ENCODE data around the gene TFF3. TPM values are rescaled to one million over a fixed set of nuclear protein-coding genes. Genes with fewer than 3 reads are reported as not detected.
A peak's percentile ranks its signal among the peaks of the same experiment; 100 is the strongest.

Gene TFF3
- total RNA-seq, 4 donors from 2014 or later = 0.64 to 4.7 (median 0.89) TPM

- ATAC-seq (no peak), DNase-seq (no peak)
- in situ Hi-C loops (cut with MboI; ENCODE audit: low sequenced_read_pairs in 4 of 4) (no loop called here), intact Hi-C loops (cut with DNase I; ENCODE audit: low total_unique reads) (no loop called here)
- no peaks in the 10 kb centered on the region for H3K27me3 ChIP-seq
- H3K4me1 ChIP-seq = peaks cover 30 to 34% of the 10 kb centered on the region in 2 donors
- no peaks in the 10 kb centered on the region for H3K9me3 ChIP-seq
- H3K36me3 ChIP-seq = no peaks in the 10 kb centered on the region
- no peak for TF ChIP-seq CTCF (IDR thresholded peaks at IDR 0.05 in 4 of 5, conservative IDR thresholded peaks at IDR 0.05 in 1 of 5)
- no peak for TF ChIP-seq POLR2A (IDR thresholded peaks at IDR 0.05)
- H3K4me3 ChIP-seq = no peak overlapping the region
- peak overlapping the region in 3 of 4 donors; percentile 68 to 76 (median 69) for H3K27ac ChIP-seq
Measured at GRCh38 chr21:42261829-42262200, 53.4 kb downstream of the TFF3 start.

Other genes with a start within 250 kb of the TFF3 start
- under 1 TPM in 1 of 4 donors, not detected in 3; 0.13 TPM for gene UMODL1, start 244.1 kb downstream of the TFF3 start, total RNA-seq
- gene ABCG1, start 96.3 kb downstream of the TFF3 start, total RNA-seq = 10 to 100 TPM in 2 of 4 donors, 1 to 10 TPM in 2; 3.4 to 43.3 (median 10.3) TPM
- not detected for gene TFF2, start 35.6 kb upstream of the TFF3 start, total RNA-seq
- gene TFF1, start 51.1 kb upstream of the TFF3 start, total RNA-seq = not detected
- not detected for gene TMPRSS3, start 80.6 kb upstream of the TFF3 start, total RNA-seq
- under 1 TPM in 1 of 4 donors, not detected in 3; 0.41 TPM for gene UBASH3A, start 88.5 kb upstream of the TFF3 start, total RNA-seq
- under 1 TPM in 1 of 4 donors, not detected in 3; 0.29 TPM for gene RSPH1, start 180.8 kb upstream of the TFF3 start, total RNA-seq
- gene SLC37A1, start 198.4 kb upstream of the TFF3 start, total RNA-seq = 10 to 100 TPM in 2 of 4 donors, 1 to 10 TPM in 2; 8.3 to 16.1 (median 12.4) TPM